Endothelial cell of umbilical vein (primary cell): ENCODE data around the gene IP6K3. TPM values are rescaled to one million over a fixed set of nuclear protein-coding genes. Genes with fewer than 3 reads are reported as not detected.

Experiments
- BruUV-seq: library from RNA; stranded (reverse); fragments of 400-500 nt; replicated peaks from 2 replicates; lab custom pipeline; 2021; lab: Mats Ljungman, UMichigan
- CTCF ChIA-PET: fragments of 300-600, 350-600 bp; sonication (Branson Sonifier 250); formaldehyde crosslinking; loops from one replicate; lab custom pipeline; 2021; ENCODE audit warnings: antibody characterized with exemption, inconsistent platforms; lab: Charles Lee
- POLR2A ChIA-PET: fragments of 300-600, 350-600 bp; sonication (Branson Sonifier 250); formaldehyde crosslinking; loops from one replicate; lab custom pipeline; 2021; ENCODE audit warnings: antibody characterized with exemption, inconsistent platforms; lab: Charles Lee
- DNase-seq: peaks from one replicate; pipeline ENCODE4 v3.0.0-alpha.2; 2011; ENCODE audit warnings: low read depth, low spot score
- FAIRE-seq: peaks from 2 replicates; lab custom pipeline; 2011; peaks lifted over from hg19 to GRCh38; lab: Jason Lieb, UNC
- H2AFZ ChIP-seq: 2 replicates; pipeline ENCODE4 v1.6.0; 2012; ENCODE audit warnings: low read depth, low read length, control low read depth, inconsistent platforms
- H3K27ac ChIP-seq: 2 replicates; pipeline ENCODE4 v1.5.1; 2011; ENCODE audit warnings: low read depth, mild to moderate bottlenecking, control low read depth, low read length, moderate library complexity; ENCODE audit not compliant: insufficient read depth
- H3K27me3 ChIP-seq, 2 experiments: 2 replicates each; pipeline versions ENCODE4 v1.6.0 to v1.6.1; 2011; ENCODE audit warnings: low read length in 2 of 2, mixed read lengths in 1 of 2; ENCODE audit not compliant: control insufficient read depth in 2 of 2, insufficient read depth in 2 of 2
- H3K36me3 ChIP-seq, 2 experiments: 2 replicates in 1 of 2; 3 replicates in 1 of 2; pipeline ENCODE4 v1.5.1; 2011; ENCODE audit warnings: low read length in 2 of 2, mild to moderate bottlenecking in 1 of 2, moderate library complexity in 1 of 2; ENCODE audit not compliant: control insufficient read depth in 2 of 2, insufficient read depth in 2 of 2; ENCODE audit errors: extremely low read depth in 1 of 2
- H3K4me1 ChIP-seq: 3 replicates; pipeline ENCODE4 v1.5.1; 2011; ENCODE audit warnings: mild to moderate bottlenecking, low read length; ENCODE audit not compliant: control insufficient read depth, insufficient read depth; ENCODE audit errors: extremely low read depth
- H3K4me2 ChIP-seq: 2 replicates; pipeline ENCODE4 v1.6.1; 2011; ENCODE audit warnings: low read length, control low read depth, mixed read lengths; ENCODE audit not compliant: insufficient read depth
- H3K4me3 ChIP-seq, 3 experiments: fragments of 200-600 bp in 1 of 3; sonication (generic), shearing (Covaris generic) in 1 of 3; replicated peaks in 1 of 3; 2 replicates each; pipeline ENCODE4 v1.5.1; 2011 to 2016; ENCODE audit warnings: control low read depth in 3 of 3, low read length in 3 of 3, mild to moderate bottlenecking in 2 of 3, inconsistent platforms in 1 of 3, low read depth in 1 of 3, moderate library complexity in 1 of 3; ENCODE audit not compliant: insufficient read depth in 1 of 3
- H3K79me2 ChIP-seq: 2 replicates; pipeline ENCODE4 v1.6.0; 2012; ENCODE audit warnings: low read length, inconsistent platforms; ENCODE audit not compliant: control insufficient read depth, insufficient read depth
- H3K9ac ChIP-seq: replicated peaks from 2 replicates; pipeline ENCODE3; 2011; ENCODE audit warnings: low read length, control low read depth; ENCODE audit not compliant: insufficient read depth; ENCODE audit errors: extremely low read depth
- H3K9me1 ChIP-seq: replicated peaks from 3 replicates; pipeline ENCODE4 v1.6.0; 2011; ENCODE audit warnings: mild to moderate bottlenecking, low read length; ENCODE audit not compliant: control insufficient read depth, insufficient read depth; ENCODE audit errors: extremely low read depth
- H3K9me3 ChIP-seq: replicated peaks from 2 replicates; pipeline ENCODE4 v1.5.1; 2012; ENCODE audit warnings: low read length, inconsistent platforms; ENCODE audit not compliant: control insufficient read depth, insufficient read depth
- H4K20me1 ChIP-seq: replicated peaks from 2 replicates; pipeline ENCODE3; 2011; ENCODE audit warnings: mild to moderate bottlenecking, low read length; ENCODE audit not compliant: control insufficient read depth, insufficient read depth; ENCODE audit errors: extremely low read depth
- CTCF ChIP-seq, 2 donors: IDR thresholded peaks; 1 replicate in 1 of 2; 2 replicates in 1 of 2; pipeline ENCODE4 v1.5.1; 2011; ENCODE audit warnings: low read length in 2 of 2, mild to moderate bottlenecking in 2 of 2, moderate library complexity in 2 of 2, control low read depth in 1 of 2, inconsistent platforms in 1 of 2, low read depth in 1 of 2; ENCODE audit not compliant: insufficient read depth in 1 of 2; ENCODE audit errors: extremely low read depth in 1 of 2
- EZH2 ChIP-seq: IDR thresholded peaks from 2 replicates; pipeline ENCODE4 v1.6.1; 2012; ENCODE audit warnings: borderline replicate concordance, low read depth, mild to moderate bottlenecking, moderate library complexity, low read length, inconsistent platforms; ENCODE audit not compliant: severe bottlenecking
- FOS ChIP-seq: IDR thresholded peaks from 2 replicates; pipeline ENCODE4 v1.6.1; 2011; ENCODE audit warnings: mild to moderate bottlenecking, low read length, moderate library complexity, borderline replicate concordance; ENCODE audit not compliant: insufficient read depth
- GATA2 ChIP-seq: IDR thresholded peaks from 2 replicates; pipeline ENCODE4 v1.7.0; 2011; ENCODE audit warnings: low read depth, mild to moderate bottlenecking, moderate library complexity, mixed read lengths, low read length; ENCODE audit not compliant: insufficient read length, insufficient read depth
- JUN ChIP-seq: IDR thresholded peaks from 2 replicates; pipeline ENCODE4 v1.6.1; 2011; ENCODE audit warnings: borderline replicate concordance, low read depth; ENCODE audit not compliant: insufficient read length, insufficient read depth
- MYC ChIP-seq: IDR thresholded peaks from one replicate; pipeline ENCODE4 v1.6.1; 2011; ENCODE audit warnings: mild to moderate bottlenecking, low read depth, low read length
- POLR2A ChIP-seq: IDR thresholded peaks from 2 replicates; pipeline ENCODE4 v1.6.1; 2012; ENCODE audit warnings: low read depth, mild to moderate bottlenecking, control low read depth, low read length
- POLR2AphosphoS5 ChIP-seq: IDR thresholded peaks from 2 replicates; pipeline ENCODE4 v1.6.1; 2012; ENCODE audit warnings: low read depth, mild to moderate bottlenecking, control low read depth, low read length, moderate library complexity; ENCODE audit not compliant: insufficient read depth
- dilution Hi-C: fragments of 300-500 bp; cut with MboI; formaldehyde crosslinking; loops from one replicate; pipeline ENCODE4 v1.15.0; 2019; ENCODE audit warnings: low sequenced_read_pairs; ENCODE audit not compliant: extremely low pct_ligation_motif_present
- intact Hi-C: fragments of 100-400 bp; cut with micrococcal nuclease; formaldehyde crosslinking; loops from one replicate; pipeline ENCODE4 v1.10.0; 2022
- polyA plus RNA-seq, 4 experiments: library from polyadenylated mRNA; depleted of rRNA in 3 of 4; stranded (reverse) in 3 of 4; unstranded in 1 of 4; fragments of >200 nt; gene quantifications; 2 replicates each; pipeline versions ENCODE4 v1.2.1 to v1.2.3, GENCODE V29; 2011 to 2012; ENCODE audit warnings: missing spikeins in 1 of 4
- total RNA-seq: library from RNA; stranded (reverse); gene quantifications from 2 replicates; pipeline ENCODE4 v1.2.3, GENCODE V29; 2021
- TF ChIP-seq, protein P1 (sequence below): IDR thresholded peaks from 2 replicates; pipeline ENCODE4 v1.6.1; 2011; ENCODE audit not compliant: insufficient read depth, insufficient read length

IP6K3 gene
- total and polyA plus RNA-seq, 2 donors (not counting 3 experiments of a cell fraction or from before 2014, with no cell fraction given) = not detected

DNA sequence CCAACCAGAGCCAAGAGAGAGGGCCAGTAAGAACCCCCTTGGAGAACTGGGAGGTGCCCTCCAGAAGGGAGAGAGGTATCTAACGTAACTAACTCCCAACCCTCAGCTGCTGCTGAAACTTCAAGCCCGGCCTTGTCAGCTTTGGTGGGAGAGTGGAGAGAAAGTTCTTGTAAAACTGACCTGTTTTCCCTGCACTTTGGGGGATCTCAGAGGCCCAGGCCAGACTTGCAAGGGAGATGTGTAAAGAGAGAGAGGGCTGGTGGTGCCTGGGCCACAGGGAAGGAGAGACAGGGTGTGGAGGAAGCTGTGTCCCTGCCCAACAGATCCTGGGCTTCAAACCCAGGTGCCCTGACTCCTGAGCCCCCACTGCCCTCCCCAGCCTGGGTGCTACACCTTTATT is 17.3 kb upstream of the IP6K3 start:
- peaks cover 4% of the 10 kb centered on the region for H3K4me1 ChIP-seq
- ChIA-PET CTCF (interaction anchor here (1.1 to 1.2 kb wide), 2 partner anchors 19 to 28 kb away, joined by 3 to 4 read pairs; no protein-coding TSS in a partner anchor), POLR2A (no interaction called here)
- H3K36me3 ChIP-seq = no peaks in the 10 kb centered on the region
- intact Hi-C loops = no loop called here
- H3K4me2 ChIP-seq = no peak overlapping the region
- FAIRE-seq = no peak
- no peak overlapping the region for H2AFZ ChIP-seq
- no TSS peak for BruUV-seq
- no peaks in the 10 kb centered on the region for H4K20me1 ChIP-seq
- no peak overlapping the region for H3K9ac ChIP-seq
- no peak overlapping the region for H3K4me3 ChIP-seq
- no peak for DNase-seq
- H3K79me2 ChIP-seq = no peaks in the 10 kb centered on the region
- no peaks in the 10 kb centered on the region for H3K9me3 ChIP-seq
- no peak overlapping the region for H3K27ac ChIP-seq
- H3K27me3 ChIP-seq = no peaks in the 10 kb centered on the region
- dilution Hi-C loops = no loop called here
- no peaks in the 10 kb centered on the region for H3K9me1 ChIP-seq
- TF ChIP-seq MYC = no peak
- no peak for TF ChIP-seq FOS
- no peak for TF ChIP-seq GATA2
- TF ChIP-seq, protein P1, sequence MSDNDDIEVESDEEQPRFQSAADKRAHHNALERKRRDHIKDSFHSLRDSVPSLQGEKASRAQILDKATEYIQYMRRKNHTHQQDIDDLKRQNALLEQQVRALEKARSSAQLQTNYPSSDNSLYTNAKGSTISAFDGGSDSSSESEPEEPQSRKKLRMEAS = no peak
- no peak for TF ChIP-seq POLR2A

GRCh38 chr6:33763483-33763882 is 16.8 kb upstream of the IP6K3 start:
- FAIRE-seq (no peak), DNase-seq (no peak)
- no TSS peak for BruUV-seq
- Histone ChIP-seq H3K36me3 (no peaks in the 10 kb centered on the region), H3K9me1 (no peaks in the 10 kb centered on the region), H3K27me3 (no peaks in the 10 kb centered on the region), H3K4me3 (no peak overlapping the region), H3K4me1 (no peaks in the 10 kb centered on the region), H3K27ac (no peak overlapping the region), H3K79me2 (no peaks in the 10 kb centered on the region), H3K9me3 (no peaks in the 10 kb centered on the region), H3K9ac (no peak overlapping the region), H2AFZ (no peak overlapping the region), H4K20me1 (no peaks in the 10 kb centered on the region), H3K4me2 (no peak overlapping the region)
- ChIA-PET POLR2A (no interaction called here), CTCF (interaction anchor here (1.1 to 2.2 kb wide), 3 partner anchors 18 to 264 kb away, joined by 3 to 9 read pairs (median 4); no protein-coding TSS in a partner anchor)
- intact Hi-C loops (no loop called here), dilution Hi-C loops (no loop called here)
- no peak for TF ChIP-seq JUN
- TF ChIP-seq CTCF (IDR thresholded peaks at IDR 0.05; ENCODE audit: extremely low read depth in 1 of 2, insufficient read depth in 1 of 2, low read depth in 1 of 2, low read length in 2 of 2) = no peak
- TF ChIP-seq MYC = no peak
- no peak for TF ChIP-seq POLR2AphosphoS5
- no peak for TF ChIP-seq POLR2A
- TF ChIP-seq, protein P1 = no peak
- no peak for TF ChIP-seq EZH2
